Stimulated activated CD4-positive, alpha-beta T cell treated with anti-CD3 and anti-CD28 coated beads, Interleukin-1b, Interleukin-23, amount 100 ng/mL, for 4 hours (primary cell): ENCODE measurements around the gene FOXF1.

Source experiments
- DNase-seq, 2 donors: peaks; one replicate each; pipeline ENCODE4 v3.0.0-alpha.2; 2020; ENCODE audit warnings: low read depth in 2 of 2

Gene FOXF1

GRCh38 chr16:86504315-86505184, 5.8 kb upstream of the FOXF1 start:
- DNase-seq: no peak

DNA sequence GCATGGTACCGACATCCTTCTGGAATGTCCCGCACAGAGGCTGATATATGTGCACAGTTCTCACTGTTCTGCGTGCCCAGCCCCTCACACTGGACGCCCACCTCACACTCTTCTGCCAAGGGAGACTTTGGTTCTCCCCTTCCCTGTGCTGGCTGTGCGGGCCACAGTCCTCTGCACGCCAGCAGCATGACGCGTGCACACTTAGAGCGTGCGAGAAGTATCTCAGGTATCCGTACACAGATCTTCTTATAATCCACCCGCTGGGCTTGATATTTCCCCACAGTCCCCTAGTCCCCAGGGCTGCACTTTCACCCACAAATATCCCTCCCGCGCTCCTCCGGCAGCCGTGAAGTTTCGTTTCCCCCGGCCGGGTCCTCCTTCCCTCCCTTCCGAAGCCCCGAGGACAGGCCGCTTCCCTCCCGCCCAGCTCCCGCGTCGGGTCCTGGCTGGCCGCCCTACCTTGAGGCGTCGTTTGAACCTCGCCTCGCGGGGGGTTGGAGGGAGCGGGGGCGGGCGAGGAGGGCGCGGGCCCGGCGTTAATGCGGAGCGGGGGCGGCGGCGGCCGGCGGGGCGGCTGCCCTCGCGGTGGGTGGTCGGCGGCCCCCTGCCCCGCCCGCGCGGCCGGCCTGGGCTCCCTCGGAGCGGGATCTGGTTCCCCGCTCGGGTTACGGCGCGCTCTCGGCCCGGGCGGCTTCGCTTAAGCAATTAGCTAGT, 5.0 kb upstream of the FOXF1 start:
- DNase-seq: no peak

DNA sequence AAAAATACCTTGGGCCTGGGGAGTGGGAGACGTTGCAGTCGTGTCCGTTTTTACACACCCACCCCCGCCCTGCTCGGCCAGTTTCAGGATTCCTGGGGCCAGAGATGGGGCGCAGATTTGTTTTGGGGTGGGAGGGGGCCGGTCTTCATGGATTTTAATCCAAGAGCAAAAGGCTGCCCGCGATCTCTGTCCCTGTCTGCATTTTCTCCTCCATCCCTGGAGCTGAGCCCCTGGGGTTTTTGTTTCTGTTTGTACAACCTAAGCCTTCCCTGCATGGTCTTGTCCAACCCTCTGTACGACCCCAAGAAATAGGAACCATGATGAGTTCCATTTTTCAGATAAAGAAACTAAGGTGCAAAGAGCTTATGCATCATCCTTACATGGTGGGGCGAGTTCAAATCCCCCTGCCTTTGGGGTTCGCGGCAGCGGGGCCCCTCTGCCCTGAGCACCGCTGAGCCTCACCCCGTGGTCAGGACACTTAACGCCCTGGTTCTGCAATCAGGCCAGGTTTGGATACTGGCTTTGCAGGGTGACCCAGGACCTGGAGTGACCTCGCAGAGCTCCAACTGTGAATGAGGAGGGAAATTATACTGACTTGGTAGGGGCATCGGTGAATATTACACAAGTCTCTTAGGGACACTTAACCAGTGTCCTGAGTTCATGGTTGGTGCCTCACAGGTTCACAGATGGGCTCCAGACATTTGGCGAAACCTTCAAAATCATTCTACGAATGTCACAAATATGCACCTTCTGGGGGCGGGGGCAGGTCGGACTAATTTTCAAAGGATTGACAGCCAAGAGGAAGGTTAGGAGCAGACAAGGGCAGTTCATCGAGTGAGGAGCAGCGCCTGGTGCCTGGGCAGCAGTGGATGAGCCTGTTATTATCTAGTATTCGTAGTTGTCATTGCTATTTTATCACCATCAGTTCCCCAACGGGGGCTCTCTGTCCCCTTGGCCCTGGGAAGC, 4.1 kb upstream of the FOXF1 start:
- no peak for DNase-seq

- DNase-seq: no peak
Measured at GRCh38 chr16:86507173-86508027, 2.9 kb upstream of the FOXF1 start.

DNA sequence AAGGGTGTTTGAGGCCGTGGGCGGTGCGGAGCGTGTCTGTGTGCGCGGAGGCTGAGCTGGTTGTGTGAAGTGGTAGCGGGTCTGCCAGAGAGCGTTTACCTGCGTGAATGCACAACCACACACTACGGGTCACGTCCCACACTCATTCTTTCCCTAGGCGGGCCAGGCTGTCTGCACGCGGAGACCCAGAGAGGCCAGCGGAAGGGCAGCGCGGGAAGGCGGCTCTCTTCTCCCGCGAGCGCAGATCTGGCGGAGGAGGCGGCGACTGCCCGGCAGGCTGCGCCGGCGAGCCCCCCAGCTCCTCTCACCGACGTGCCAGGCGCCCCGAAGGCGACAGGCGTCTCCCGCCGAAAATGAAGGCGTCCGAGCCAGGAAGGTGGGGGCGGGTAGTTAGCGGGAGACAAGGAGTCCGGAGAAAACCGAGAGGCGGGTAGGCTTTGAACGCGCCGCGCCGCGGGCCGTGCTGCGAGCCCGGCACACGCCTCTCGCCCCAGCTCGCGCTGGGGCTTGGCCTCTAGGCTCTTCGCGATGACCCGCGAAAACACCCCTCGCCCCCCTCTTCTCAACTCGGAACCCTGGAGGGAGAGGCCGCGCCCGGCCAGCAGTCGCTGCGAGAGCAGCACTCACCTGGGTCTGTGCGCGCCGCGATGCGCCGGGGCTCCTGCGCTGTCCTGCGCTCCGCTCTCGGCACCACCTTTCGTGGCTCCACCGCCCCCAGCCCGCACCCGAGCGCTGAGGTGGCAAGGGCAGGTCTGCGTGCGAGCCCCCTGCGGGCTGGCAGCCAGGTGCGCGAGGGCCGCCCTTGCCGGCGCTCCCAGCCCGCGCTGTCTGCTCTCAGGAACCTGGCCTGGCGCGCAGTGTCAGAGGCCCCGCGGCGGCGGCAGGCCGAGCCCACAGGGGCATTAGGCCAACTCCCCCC, 2.0 kb upstream of the FOXF1 start:
- no peak for DNase-seq

DNA sequence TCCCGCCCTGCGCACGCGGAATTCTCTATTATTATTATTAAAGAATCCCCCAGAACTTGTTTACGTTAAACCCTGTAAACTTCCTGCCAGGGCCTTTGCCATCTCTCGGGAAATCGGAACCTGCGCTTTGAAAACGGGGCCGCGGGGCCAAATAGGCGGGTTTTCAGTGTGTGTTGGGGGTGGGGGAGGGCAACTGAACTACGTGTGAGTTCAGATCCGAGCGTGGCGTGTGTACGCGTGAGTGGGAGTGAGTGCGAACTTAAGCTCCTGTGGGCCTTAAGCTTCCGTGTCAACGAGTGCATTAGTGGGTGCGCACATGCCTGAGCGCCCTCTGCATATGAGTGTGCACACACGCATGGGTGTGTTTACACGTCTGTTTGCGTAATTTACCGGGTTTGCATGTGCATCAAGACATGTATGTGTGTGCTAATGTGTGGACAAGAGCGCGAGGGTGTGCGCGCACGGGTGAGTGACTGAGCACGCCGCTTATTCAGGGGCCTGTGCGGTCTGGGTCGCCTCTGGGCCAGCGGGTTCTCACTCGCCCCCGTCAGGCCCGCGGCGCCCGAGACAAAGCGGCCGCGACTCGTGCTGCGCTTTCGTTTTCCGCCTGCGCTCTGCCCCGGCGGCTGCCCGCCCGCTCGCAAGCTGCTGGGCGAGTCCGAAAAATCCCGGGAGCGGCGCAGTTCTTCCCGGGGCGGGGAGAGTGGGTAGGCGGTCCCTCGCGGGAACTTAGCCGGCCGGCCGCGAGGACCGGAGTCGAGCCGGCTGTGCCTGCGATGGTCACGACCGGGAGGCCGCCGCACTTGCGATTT, 1.2 kb upstream of the FOXF1 start:
- DNase-seq: no peak

GRCh38 chr16:86509759-86510464, 415 bp upstream of the FOXF1 start:
- no peak for DNase-seq

GRCh38 chr16:86511317-86512161, 1.2 kb downstream of the FOXF1 start:
- no peak for DNase-seq

- no peak for DNase-seq
Measured at GRCh38 chr16:86512301-86512859, 2.1 kb downstream of the FOXF1 start.

DNA sequence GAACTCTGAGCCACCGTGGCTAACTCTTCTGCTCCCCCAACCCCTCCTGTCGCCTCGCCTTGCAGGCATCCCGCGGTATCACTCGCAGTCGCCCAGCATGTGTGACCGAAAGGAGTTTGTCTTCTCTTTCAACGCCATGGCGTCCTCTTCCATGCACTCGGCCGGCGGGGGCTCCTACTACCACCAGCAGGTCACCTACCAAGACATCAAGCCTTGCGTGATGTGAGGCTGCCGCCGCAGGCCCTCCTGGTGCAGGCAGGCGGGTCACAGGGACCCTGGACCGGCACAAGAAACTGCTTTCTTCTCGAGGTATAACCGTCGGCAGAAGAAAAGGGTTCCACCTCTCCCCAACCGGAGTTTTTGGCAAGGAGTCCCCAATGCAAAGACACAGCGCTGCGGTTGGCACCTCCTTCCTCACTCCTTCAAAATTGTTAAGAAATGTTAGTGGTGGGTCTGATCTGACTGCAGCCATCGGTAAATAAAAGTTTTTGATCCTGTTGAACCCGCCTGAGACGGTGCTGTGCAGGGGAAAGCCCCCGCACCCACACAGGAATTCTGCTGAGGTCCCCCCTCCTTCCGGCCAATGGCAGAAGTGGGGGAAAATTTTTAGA, 2.6 kb downstream of the FOXF1 start:
- DNase-seq: no peak

DNA sequence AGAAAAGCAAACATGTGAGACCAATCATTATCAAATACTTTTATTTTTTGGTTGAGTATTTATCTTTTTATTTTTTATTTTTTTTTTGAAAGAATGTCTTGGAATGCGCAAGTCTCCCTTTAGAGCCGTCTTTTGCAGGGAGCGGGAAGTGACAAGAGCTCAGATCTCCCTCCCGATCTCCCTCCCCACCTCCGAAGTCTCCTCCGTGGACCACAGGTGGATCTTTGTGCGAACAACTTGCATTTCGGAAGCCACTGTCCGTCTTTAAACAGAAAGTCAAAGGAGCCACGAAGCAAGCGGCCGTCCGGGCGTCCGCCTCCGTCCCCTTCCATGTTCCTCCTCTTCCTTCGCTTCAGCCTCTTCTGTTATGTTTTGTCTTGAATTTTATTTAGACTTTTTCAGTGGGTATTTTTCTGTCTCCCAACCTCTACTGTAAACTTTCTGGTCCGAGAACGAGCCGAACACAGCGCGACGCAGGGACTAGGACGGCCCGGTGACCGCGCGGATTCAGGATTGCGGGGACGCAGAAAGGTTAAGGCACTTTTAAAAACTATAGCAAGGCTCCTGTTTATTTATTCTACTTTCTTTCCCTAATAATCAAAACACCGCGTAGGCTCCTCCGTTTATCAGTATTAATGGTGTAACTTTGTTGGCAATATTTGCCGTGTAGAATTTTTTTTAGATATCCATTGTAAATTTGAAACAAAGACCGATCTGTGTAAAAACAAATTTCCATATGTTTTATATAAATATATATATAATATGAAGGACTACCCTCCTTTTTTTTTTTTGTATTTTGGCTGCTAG, 3.3 kb downstream of the FOXF1 start:
- DNase-seq: no peak

DNA sequence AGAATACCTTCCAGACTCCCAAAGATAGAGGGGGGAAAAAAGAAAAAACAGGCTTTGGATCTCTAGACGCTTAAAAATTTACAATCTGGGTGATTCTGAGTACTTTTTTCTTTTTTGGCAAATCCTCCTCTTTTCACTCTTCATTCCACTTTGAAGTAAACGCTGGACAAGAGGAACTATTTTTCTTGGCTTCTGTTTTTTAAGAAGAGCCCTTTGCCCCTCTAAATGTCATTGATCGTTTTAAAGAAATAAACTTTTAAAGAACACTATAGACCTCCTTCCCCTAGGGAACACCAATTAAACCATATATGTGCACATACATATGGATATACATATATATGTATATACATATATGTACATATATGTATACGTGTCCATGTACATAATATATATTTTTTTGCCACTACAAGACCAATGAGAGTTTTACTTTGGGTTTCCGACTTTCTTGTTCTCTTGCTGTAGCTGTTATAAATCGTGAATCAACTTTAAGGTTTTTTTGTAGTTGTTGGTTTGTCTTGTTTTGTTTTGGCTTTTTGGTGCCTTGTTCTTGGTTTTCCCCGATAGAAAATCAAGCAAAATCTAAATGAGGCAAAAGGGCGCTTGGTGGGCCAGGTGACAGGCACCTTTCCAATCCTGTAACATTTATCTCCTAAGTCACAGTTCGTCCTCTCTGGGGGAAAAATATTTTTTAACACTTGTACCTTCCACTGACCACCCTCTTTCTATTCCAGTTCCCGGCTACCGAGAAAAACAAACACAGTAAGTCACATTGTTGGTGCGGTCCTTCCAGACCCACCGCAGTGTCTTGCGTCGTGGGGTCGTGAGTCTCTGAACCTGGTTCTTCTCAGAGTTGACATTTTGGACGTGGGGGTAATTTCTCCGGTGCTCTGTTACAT, 4.4 kb downstream of the FOXF1 start:
- DNase-seq: no peak

GRCh38 chr16:86515413-86515776, 5.1 kb downstream of the FOXF1 start:
- DNase-seq: no peak

DNA sequence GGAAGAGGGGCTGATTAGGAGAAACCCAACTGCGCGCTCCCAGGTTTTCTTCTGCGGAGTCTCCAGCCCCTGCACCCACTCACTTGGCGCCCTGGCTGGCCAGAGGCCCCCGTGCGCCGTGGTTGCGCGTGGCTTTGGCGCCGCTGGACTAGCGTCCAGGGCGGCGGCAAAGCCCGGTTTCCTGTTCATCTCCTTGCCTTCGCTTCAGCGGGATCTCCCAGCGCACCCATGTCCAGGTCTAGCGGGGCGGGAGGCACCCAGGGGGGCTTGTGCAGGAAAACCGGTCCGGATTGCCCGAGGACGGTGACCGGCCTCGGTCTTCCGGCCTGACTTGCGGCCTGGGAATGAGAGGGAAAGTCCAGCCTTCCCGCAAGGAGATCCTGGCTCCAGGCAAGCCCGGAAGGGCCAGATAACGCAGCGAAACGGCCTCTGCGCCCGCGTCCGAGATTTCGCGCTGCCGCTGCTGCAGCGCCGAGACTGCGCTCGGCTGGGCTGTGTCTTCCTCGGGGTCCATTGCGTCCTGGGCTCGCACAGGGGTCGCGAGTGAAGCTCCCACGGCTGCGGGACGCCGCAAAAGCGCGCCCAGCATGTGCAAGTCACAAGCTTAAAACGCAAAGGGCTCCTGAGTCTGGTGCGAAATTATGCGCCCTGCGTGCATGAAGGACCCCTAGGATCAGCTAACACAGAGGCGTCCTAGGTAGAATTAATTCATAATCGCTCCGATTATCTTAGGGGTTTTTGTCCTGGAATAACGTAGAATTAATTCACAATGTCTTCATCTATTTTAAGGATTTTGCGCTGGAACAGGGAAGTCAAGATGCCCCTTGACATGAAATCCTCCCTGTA, 5.7 kb downstream of the FOXF1 start:
- DNase-seq: no peak
